ENCODE results near the gene TEC. TPM values are rescaled to one million over a fixed set of nuclear protein-coding genes. Genes with fewer than 3 reads are reported as not detected.
A peak's percentile ranks its signal among the peaks of the same experiment; 100 is the strongest.
"Not testable (repeated sequence)": the region's sequence is repeated elsewhere in the genome, so short reads cannot be mapped to it uniquely, and the experiment has no call there.

TEC gene
- total RNA-seq: 1 to 10 TPM; 4.6 to 8.3 TPM

DNA sequence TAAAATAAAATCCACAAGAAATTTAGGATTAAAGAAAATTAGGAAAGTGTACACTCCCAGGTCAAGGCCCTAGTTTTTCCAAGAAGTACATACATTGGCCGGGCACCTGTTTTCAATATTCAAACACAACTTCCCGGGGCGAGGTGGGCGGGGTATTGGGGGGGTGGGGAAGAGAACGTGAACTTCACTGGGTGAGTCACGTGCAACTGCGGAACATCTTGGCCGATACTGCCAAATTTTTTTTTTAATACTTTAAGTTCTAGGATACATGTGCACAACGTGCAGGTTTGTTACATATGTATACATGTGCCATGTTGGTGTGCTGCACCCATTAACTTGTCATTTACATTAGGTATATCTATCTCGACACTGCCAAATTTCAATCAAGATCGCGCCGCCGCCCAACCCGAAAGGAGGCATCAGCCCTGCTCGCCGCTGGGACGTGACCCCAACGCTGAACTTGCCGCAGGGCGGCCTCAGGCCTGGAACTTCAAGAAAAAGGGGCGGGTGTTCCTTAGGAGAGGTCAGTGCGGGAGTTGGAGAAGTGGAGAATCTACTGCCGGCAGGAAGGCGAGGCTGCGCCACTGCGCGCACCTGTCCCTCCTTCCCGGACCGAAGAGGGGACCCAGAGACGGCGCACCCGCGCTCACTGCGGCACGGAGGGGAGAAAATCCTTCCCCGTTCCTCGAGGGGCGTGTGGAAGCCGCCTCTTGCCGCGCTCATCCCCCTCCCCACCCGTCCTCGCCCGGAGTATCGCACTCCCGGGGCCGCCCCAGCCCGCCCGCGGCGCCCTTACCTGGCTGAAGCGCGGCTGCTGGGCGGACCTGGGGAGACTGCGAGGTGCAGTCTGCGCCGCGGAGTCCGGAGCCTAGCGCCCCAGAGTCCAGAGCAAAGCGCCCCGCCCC is at the start of gene TEC:
Gene TEC, minus strand, starts transcription at position 883 of the 905 bp plus-strand sequence. CDS start 41,224 bp downstream, outside the sequence.
- Mint-ChIP-seq H3K9me3 (no peaks in the 10 kb centered on the region), H3K36me3 (ENCODE audit: low read depth) (no peaks in the 10 kb centered on the region), H3K4me1 (peaks cover 14% of the 10 kb centered on the region), H3K4me3 (peak within 1 kb of the TSS; percentile 94), H3K27ac (peak within 1 kb of the TSS; percentile 80), H3K27me3 (no peaks in the 10 kb centered on the region)
- peak; percentile 42 for ATAC-seq (replicated peaks)

- no peaks in the 10 kb centered on the region for H3K4me1 Mint-ChIP-seq
- H3K27me3 Mint-ChIP-seq: no peaks in the 10 kb centered on the region
- no peaks in the 10 kb centered on the region for H3K36me3 Mint-ChIP-seq (ENCODE audit: low read depth)
- ATAC-seq (replicated peaks): peak; percentile 59
- no peak overlapping the region for H3K4me3 Mint-ChIP-seq
- no peaks in the 10 kb centered on the region for H3K9me3 Mint-ChIP-seq
- H3K27ac Mint-ChIP-seq: no peak overlapping the region
These were observed 46.3 kb upstream of the TEC start for GRCh38 chr4:48315728-48316630.

GRCh38 chr4:48314746-48315145 is 45.1 kb upstream of the TEC start:
- not testable (repeated sequence) for H3K27me3 Mint-ChIP-seq; H3K36me3 Mint-ChIP-seq (ENCODE audit: low read depth); H3K4me3 Mint-ChIP-seq; H3K9me3 Mint-ChIP-seq; ATAC-seq (replicated peaks); H3K4me1 Mint-ChIP-seq; H3K27ac Mint-ChIP-seq

DNA sequence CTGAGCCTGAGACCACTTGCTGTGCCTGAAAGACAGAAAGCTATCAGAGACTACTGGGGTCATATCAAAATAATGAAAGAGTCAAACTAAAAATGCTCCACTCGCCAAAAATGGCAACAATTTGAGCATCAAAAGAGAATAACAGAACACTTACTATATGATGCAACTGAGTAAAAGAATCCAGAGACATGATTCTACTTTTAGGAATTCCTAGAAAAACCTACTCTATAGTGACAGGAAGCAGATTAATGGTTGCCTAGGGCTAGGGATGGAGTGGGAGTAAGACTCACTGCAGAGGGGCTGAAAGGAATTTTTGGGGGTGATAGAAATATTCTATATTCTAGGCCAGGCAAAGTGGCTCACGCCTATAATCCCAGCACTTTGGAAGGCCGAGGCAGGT is 42.3 kb upstream of the TEC start:
- ATAC-seq (replicated peaks): no peak
- no peaks in the 10 kb centered on the region for H3K9me3 Mint-ChIP-seq
- no peaks in the 10 kb centered on the region for H3K4me1 Mint-ChIP-seq
- no peaks in the 10 kb centered on the region for H3K27me3 Mint-ChIP-seq
- no peaks in the 10 kb centered on the region for H3K36me3 Mint-ChIP-seq (ENCODE audit: low read depth)
- no peak overlapping the region for H3K4me3 Mint-ChIP-seq
- H3K27ac Mint-ChIP-seq: no peak overlapping the region

DNA sequence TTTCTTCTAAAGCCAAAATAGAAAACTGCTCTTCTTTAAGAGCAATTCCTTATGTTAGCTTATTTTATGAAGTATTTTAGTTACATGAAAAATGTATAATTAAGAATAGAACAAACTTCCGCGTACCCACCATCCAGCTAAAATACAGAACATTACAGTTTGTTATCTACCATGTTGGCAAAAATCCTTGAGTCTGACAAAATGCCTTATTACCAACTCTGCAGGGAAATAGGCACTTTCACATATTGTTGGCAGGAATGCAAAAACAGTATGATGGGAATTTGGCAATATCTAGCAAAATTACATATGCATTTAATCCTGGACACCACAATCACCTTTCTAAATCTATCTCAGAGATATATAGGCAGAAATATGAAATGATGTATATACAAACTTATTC is 39.3 kb upstream of the TEC start:
- no peaks in the 10 kb centered on the region for H3K27me3 Mint-ChIP-seq
- no peaks in the 10 kb centered on the region for H3K36me3 Mint-ChIP-seq (ENCODE audit: low read depth)
- H3K9me3 Mint-ChIP-seq: no peaks in the 10 kb centered on the region
- H3K4me1 Mint-ChIP-seq: no peaks in the 10 kb centered on the region
- no peak overlapping the region for H3K27ac Mint-ChIP-seq
- no peak overlapping the region for H3K4me3 Mint-ChIP-seq
- ATAC-seq (replicated peaks): no peak

GRCh38 chr4:48307528-48307927 is 37.9 kb upstream of the TEC start:
- Mint-ChIP-seq H3K27me3 (no peaks in the 10 kb centered on the region), H3K9me3 (no peaks in the 10 kb centered on the region), H3K27ac (no peak overlapping the region), H3K4me3 (no peak overlapping the region), H3K4me1 (no peaks in the 10 kb centered on the region), H3K36me3 (ENCODE audit: low read depth) (no peaks in the 10 kb centered on the region)
- ATAC-seq (replicated peaks): no peak

GRCh38 chr4:48305508-48305907 is 35.9 kb upstream of the TEC start:
- no peaks in the 10 kb centered on the region for H3K4me1 Mint-ChIP-seq
- H3K9me3 Mint-ChIP-seq: no peaks in the 10 kb centered on the region
- H3K36me3 Mint-ChIP-seq (ENCODE audit: low read depth): no peaks in the 10 kb centered on the region
- ATAC-seq (replicated peaks): no peak
- no peak overlapping the region for H3K27ac Mint-ChIP-seq
- H3K27me3 Mint-ChIP-seq: no peaks in the 10 kb centered on the region
- H3K4me3 Mint-ChIP-seq: no peak overlapping the region

DNA sequence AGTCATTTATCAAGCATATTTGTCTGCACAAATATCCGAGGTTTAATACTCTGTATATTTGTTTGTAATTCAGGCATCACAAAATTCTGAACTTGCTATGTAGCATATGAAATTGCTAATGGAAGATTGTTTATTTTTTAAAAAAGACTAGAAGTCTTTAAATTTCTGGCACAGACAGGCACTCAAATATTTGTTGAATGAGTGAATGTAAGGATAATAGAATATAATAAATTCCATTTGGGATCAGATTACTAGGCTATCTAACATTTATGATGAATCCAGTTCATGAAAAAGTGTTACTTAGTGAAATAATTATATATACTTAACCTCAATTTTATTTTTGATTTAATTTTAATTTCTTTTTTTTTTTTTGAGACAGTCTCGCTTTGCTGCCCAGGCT is 30.4 kb upstream of the TEC start:
- H3K4me3 Mint-ChIP-seq: no peak overlapping the region
- H3K27me3 Mint-ChIP-seq: no peaks in the 10 kb centered on the region
- peaks cover 5% of the 10 kb centered on the region for H3K4me1 Mint-ChIP-seq
- no peak overlapping the region for H3K27ac Mint-ChIP-seq
- no peak for ATAC-seq (replicated peaks)
- no peaks in the 10 kb centered on the region for H3K36me3 Mint-ChIP-seq (ENCODE audit: low read depth)
- no peaks in the 10 kb centered on the region for H3K9me3 Mint-ChIP-seq

DNA sequence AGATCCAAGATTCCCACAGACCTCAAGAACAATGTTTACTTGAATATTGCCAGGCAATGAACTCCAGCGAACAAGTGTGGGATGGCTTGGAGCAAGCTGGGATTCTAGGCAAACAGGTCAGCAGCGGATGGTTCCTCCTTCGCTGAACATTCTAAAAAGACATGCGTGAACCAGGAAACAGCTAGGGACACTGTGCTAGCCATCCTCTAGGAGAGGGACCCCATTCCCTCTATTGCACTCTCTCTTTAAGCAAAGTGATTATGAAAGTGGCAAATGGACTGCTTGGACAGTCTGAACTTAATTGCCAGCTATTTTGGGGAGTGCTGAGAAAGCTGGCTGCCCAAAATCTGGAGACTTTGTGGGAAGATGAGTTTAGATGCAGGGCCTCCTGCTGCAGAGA is 29.9 kb upstream of the TEC start:
- Mint-ChIP-seq H3K9me3 (no peaks in the 10 kb centered on the region), H3K27ac (no peak overlapping the region), H3K27me3 (no peaks in the 10 kb centered on the region), H3K36me3 (ENCODE audit: low read depth) (no peaks in the 10 kb centered on the region), H3K4me1 (peaks cover 5% of the 10 kb centered on the region), H3K4me3 (no peak overlapping the region)
- no peak for ATAC-seq (replicated peaks)

- no peaks in the 10 kb centered on the region for H3K27me3 Mint-ChIP-seq
- peaks cover 5% of the 10 kb centered on the region for H3K4me1 Mint-ChIP-seq
- H3K9me3 Mint-ChIP-seq: no peaks in the 10 kb centered on the region
- no peak for ATAC-seq (replicated peaks)
- no peaks in the 10 kb centered on the region for H3K36me3 Mint-ChIP-seq (ENCODE audit: low read depth)
- H3K4me3 Mint-ChIP-seq: no peak overlapping the region
- H3K27ac Mint-ChIP-seq: no peak overlapping the region
These were observed 27.7 kb upstream of the TEC start for GRCh38 chr4:48297256-48297846.

DNA sequence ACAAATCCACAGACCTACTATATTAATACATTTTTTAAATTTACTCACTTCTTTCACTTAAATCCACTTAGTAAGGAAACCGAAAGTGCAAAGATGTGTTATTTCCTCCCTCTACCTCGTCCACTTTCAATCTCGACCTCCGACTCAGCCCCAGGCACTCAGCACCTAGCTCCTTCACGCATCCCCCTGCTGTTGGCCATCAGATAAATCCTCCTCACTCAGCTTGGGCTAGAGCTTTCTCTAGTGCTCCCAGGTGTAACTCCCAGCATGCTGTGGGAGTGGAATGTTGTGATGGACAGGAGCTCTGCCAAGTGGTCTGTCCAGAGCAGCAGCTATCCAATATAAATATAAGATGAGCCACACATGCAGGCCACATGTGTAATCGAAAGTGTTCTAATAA is 26.7 kb upstream of the TEC start:
- no peak overlapping the region for H3K27ac Mint-ChIP-seq
- H3K27me3 Mint-ChIP-seq: no peaks in the 10 kb centered on the region
- peaks cover 5% of the 10 kb centered on the region for H3K4me1 Mint-ChIP-seq
- no peaks in the 10 kb centered on the region for H3K9me3 Mint-ChIP-seq
- H3K4me3 Mint-ChIP-seq: peak overlapping the region; percentile 14
- ATAC-seq (replicated peaks): peak; percentile 64
- H3K36me3 Mint-ChIP-seq (ENCODE audit: low read depth): no peaks in the 10 kb centered on the region

DNA sequence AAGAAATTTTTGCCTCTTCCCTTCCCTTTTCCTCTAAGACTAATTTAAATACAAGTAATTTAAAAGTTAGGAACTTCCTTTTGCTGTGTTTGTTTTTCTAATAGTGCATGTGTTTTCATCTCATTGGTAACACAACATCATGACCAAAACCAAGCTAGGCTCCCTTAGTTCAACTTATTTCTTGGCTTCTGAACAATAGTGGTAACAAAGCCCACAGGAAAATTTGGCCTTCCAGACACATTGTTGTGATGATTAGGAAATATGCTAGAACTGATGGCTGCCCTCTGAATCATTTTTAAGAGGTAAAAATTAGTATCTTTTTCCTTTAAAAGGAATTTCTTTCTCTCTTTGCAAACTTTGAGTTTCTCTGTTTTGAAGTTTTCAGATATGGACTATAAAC is 25.5 kb upstream of the TEC start:
- no peak overlapping the region for H3K27ac Mint-ChIP-seq
- no peak overlapping the region for H3K4me3 Mint-ChIP-seq
- ATAC-seq (replicated peaks): no peak
- H3K36me3 Mint-ChIP-seq (ENCODE audit: low read depth): no peaks in the 10 kb centered on the region
- H3K27me3 Mint-ChIP-seq: no peaks in the 10 kb centered on the region
- H3K9me3 Mint-ChIP-seq: no peaks in the 10 kb centered on the region
- peaks cover 5% of the 10 kb centered on the region for H3K4me1 Mint-ChIP-seq

- not testable (repeated sequence) for ATAC-seq (replicated peaks); H3K27me3 Mint-ChIP-seq
These were observed 22.7 kb upstream of the TEC start for GRCh38 chr4:48292218-48292790.

GRCh38 chr4:48290146-48290772 is 20.6 kb upstream of the TEC start:
- H3K9me3 Mint-ChIP-seq: peaks cover under 1% of the 10 kb centered on the region
- H3K4me3 Mint-ChIP-seq: no peak overlapping the region
- no peaks in the 10 kb centered on the region for H3K27me3 Mint-ChIP-seq
- ATAC-seq (replicated peaks): no peak
- H3K27ac Mint-ChIP-seq: no peak overlapping the region
- H3K4me1 Mint-ChIP-seq: no peaks in the 10 kb centered on the region
- H3K36me3 Mint-ChIP-seq (ENCODE audit: low read depth): no peaks in the 10 kb centered on the region

More at GRCh38 chr4:48292218-48292790, 22.7 kb upstream of the TEC start:
- not testable (repeated sequence) for H3K36me3 Mint-ChIP-seq (ENCODE audit: low read depth); H3K4me1 Mint-ChIP-seq; H3K27ac Mint-ChIP-seq; H3K4me3 Mint-ChIP-seq; H3K9me3 Mint-ChIP-seq

Measured in activated T-helper 17 cell treated with anti-CD3 and anti-CD28 coated beads, Interleukin-2, amount 50 U/mL, for 72 hours (primary cell).